ENCODE data around the gene BSN.
A peak's percentile ranks its signal among the peaks of the same experiment; 100 is the strongest.
"Not testable (repeated sequence)": the region's sequence is repeated elsewhere in the genome, so short reads cannot be mapped to it uniquely, and the experiment has no call there.

The BSN gene

GRCh38 chr3:49534581-49535441 lies 19.5 kb upstream of the BSN start:
- no peak for DNase-seq

- DNase-seq, result no peak
Measured at GRCh38 chr3:49535971-49536874, 18.1 kb upstream of the BSN start.

- no peak for DNase-seq
Measured at GRCh38 chr3:49536875-49537533, 17.3 kb upstream of the BSN start.

GRCh38 chr3:49539659-49540560 lies 14.4 kb upstream of the BSN start:
- DNase-seq, result peak; percentile 85

GRCh38 chr3:49552087-49552486 lies 2.2 kb upstream of the BSN start:
- DNase-seq, result no peak

GRCh38 chr3:49553324-49553691 lies 969 bp upstream of the BSN start:
- DNase-seq, result no peak

- no peak for DNase-seq
Measured at GRCh38 chr3:49554633-49555265, 472 bp downstream of the BSN start.

GRCh38 chr3:49556500-49557275 lies 2.4 kb downstream of the BSN start:
- no peak for DNase-seq

- no peak for DNase-seq
Measured at GRCh38 chr3:49563040-49563578, 8.8 kb downstream of the BSN start.

GRCh38 chr3:49563766-49564165 lies 9.5 kb downstream of the BSN start:
- DNase-seq, result no peak

- no peak for DNase-seq
Measured at GRCh38 chr3:49566312-49566711, 12.0 kb downstream of the BSN start.

- DNase-seq, result no peak
Measured at GRCh38 chr3:49567406-49567805, 13.1 kb downstream of the BSN start.

GRCh38 chr3:49568965-49569364 lies 14.7 kb downstream of the BSN start:
- no peak for DNase-seq

GRCh38 chr3:49570028-49570654 lies 15.9 kb downstream of the BSN start:
- no peak for DNase-seq

- DNase-seq, result no peak
Measured at GRCh38 chr3:49582177-49582576, 27.9 kb downstream of the BSN start.

GRCh38 chr3:49585261-49585755 lies 31.0 kb downstream of the BSN start:
- not testable (repeated sequence) for DNase-seq

- DNase-seq, result no peak
Measured at GRCh38 chr3:49591615-49592014, 37.3 kb downstream of the BSN start.

GRCh38 chr3:49593041-49593440 lies 38.8 kb downstream of the BSN start:
- DNase-seq, result no peak

- no peak for DNase-seq
Measured at GRCh38 chr3:49600781-49601180, 46.5 kb downstream of the BSN start.
